H54 (cell line): ENCODE results near the gene DOC2B.

Source experiments
- DNase-seq: peaks from one replicate; pipeline ENCODE4 v3.0.0; 2011; ENCODE audit warnings: low spot score, mixed read lengths; ENCODE audit not compliant: insufficient read length
- FAIRE-seq: peaks from 3 replicates; lab custom pipeline; 2011; peaks lifted over from hg19 to GRCh38; lab: Jason Lieb, UNC
- POLR2A ChIP-seq: IDR thresholded peaks from 2 replicates; pipeline ENCODE4 v1.6.1; 2011; ENCODE audit warnings: low read depth, mild to moderate bottlenecking, low read length

Gene DOC2B

GRCh38 chr17:192666-193425 is 11.4 kb upstream of the DOC2B start:
- no peak for TF ChIP-seq POLR2A
- no peak for FAIRE-seq

DNA sequence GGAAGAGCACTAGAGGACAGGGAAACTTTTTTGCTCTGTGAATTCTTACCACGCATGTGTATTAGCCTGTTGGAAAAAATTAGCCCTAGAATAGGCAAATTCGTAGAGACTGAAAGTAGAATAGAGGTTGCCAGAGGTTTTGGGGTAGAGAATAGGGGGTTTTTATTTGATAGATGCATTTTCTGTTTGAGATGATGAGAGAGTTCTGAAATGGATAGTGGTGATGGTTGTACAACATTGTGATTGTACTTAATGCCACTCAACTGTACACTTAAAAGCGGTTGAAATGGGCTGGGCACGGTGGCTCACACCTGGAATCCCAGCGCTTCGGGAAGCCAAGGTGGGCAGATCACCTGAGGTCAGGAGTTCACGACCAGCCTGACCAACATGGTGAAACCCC is 8.0 kb upstream of the DOC2B start:
- FAIRE-seq (no peak), DNase-seq (no peak)
- TF ChIP-seq POLR2A = no peak

More at GRCh38 chr17:192666-193425, 11.4 kb upstream of the DOC2B start:
- DNase-seq = no peak

GRCh38 chr17:187130-187529 is 5.7 kb upstream of the DOC2B start:
- no peak for FAIRE-seq
- no peak for DNase-seq
- no peak for TF ChIP-seq POLR2A

- no peak for TF ChIP-seq POLR2A
Observed at GRCh38 chr17:185445-186138, 4.1 kb upstream of the DOC2B start.

GRCh38 chr17:183021-183420 is 1.6 kb upstream of the DOC2B start:
- no peak for TF ChIP-seq POLR2A
- DNase-seq (no peak), FAIRE-seq (no peak)

More at GRCh38 chr17:185445-186138, 4.1 kb upstream of the DOC2B start:
- DNase-seq = no peak
- no peak for FAIRE-seq

- DNase-seq (no peak), FAIRE-seq (no peak)
- TF ChIP-seq POLR2A = no peak
Observed at GRCh38 chr17:182050-182751, 751 bp upstream of the DOC2B start.

GRCh38 chr17:180381-181244 is 837 bp downstream of the DOC2B start:
- DNase-seq = no peak
- no peak for FAIRE-seq
- TF ChIP-seq POLR2A = no peak

- no peak for DNase-seq
Observed at GRCh38 chr17:179781-180380, 1.6 kb downstream of the DOC2B start.

GRCh38 chr17:179066-179432 is 2.4 kb downstream of the DOC2B start:
- TF ChIP-seq POLR2A = no peak
- FAIRE-seq = no peak
- peak; percentile 83 for DNase-seq

More at GRCh38 chr17:179781-180380, 1.6 kb downstream of the DOC2B start:
- no peak for TF ChIP-seq POLR2A
- FAIRE-seq = no peak

DNA sequence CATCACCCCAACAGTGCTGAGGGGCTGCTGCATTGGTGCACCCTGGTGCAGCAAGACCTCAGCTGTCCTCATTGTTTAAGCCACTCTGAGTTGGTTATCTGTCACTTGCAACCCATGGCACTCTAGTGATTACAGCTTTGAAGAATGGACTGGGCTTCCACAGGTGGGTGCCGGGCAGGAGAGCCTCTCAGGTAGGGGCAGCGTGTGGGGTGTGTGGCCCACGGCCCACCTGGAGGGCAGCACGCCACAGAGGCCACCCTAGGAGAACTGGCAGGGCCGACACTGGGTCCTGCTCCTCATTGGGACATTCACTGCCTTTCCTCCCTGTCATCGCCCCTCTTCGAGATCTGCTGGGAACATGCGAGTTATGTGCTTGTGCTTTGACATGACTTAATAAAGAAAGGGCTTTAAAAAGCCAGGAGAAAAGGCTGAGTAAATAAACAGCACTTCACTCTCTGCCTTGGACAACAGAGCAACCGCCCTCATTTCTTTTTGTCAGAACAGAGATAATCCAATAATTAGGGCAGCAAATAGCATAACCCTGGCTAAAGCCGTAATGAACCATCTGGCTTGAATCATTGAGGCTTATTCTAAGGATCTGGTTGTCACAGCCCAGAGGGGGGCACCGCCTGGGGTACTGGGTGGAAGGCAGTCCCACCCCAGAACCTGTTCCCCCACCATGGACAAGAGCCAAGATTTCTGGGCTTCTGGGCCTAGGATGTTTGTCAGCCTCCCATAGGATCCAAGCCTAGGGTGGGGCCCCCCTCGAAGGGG is 3.0 kb downstream of the DOC2B start:
- no peak for TF ChIP-seq POLR2A
- no peak for FAIRE-seq
- DNase-seq = no peak

- DNase-seq (no peak), FAIRE-seq (no peak)
- TF ChIP-seq POLR2A = no peak
Observed at GRCh38 chr17:177762-178161, 3.7 kb downstream of the DOC2B start.

GRCh38 chr17:177155-177554 is 4.3 kb downstream of the DOC2B start:
- FAIRE-seq = no peak
- DNase-seq = no peak
- TF ChIP-seq POLR2A = no peak
